ENCODE data around the gene CEACAM3.

CEACAM3 gene

DNA sequence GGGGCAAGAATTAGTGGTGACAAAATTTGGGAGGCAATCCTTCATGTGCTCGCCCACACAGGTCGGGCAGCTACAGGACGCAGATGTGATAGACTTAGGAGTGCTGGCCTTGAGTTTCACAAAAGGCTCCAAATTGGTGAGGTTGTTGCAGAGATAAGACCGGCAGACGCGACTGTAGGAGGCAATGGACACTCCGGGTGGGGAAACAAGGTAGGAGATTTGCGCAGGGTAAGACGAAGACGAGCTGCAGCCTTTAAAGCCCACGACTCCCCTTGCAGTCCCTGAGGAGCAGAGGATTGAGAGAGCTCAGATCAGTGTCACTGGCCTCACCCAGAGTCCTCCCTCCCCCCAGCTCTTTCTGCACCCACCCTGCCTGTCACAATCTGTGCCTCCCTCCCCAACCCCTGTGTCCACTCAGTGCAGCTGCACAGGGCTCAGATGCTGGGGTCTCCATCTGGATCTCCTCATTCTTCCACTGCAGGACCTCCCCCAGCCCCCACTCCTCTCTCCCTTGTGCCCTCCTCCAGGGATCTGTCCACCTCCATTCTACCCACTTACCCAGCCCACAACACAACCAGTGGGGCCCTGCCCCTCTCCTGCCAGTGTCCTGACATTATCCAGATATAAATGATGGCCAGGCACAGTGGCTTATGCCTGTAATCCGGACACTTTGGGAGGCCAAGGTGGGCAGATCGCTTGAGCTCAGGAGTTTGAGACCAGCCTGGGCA, 41.8 kb downstream of the CEACAM3 start:
- ChIA-PET POLR2A (no interaction called here), CTCF (interaction anchor here (1.1 to 7.7 kb wide), 6 partner anchors 17 to 197 kb away, joined by 3 to 51 read pairs (median 4); partner anchors contain the start of gene RPS19)
- no peak for DNase-seq (ENCODE audit: extremely low spot score)
- TF ChIP-seq, protein P1, sequence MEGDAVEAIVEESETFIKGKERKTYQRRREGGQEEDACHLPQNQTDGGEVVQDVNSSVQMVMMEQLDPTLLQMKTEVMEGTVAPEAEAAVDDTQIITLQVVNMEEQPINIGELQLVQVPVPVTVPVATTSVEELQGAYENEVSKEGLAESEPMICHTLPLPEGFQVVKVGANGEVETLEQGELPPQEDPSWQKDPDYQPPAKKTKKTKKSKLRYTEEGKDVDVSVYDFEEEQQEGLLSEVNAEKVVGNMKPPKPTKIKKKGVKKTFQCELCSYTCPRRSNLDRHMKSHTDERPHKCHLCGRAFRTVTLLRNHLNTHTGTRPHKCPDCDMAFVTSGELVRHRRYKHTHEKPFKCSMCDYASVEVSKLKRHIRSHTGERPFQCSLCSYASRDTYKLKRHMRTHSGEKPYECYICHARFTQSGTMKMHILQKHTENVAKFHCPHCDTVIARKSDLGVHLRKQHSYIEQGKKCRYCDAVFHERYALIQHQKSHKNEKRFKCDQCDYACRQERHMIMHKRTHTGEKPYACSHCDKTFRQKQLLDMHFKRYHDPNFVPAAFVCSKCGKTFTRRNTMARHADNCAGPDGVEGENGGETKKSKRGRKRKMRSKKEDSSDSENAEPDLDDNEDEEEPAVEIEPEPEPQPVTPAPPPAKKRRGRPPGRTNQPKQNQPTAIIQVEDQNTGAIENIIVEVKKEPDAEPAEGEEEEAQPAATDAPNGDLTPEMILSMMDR (IDR thresholded peaks at IDR 0.05; ENCODE audit: control extremely low read depth, extremely low read depth, low read depth, missing control alignments), result no peak

DNA sequence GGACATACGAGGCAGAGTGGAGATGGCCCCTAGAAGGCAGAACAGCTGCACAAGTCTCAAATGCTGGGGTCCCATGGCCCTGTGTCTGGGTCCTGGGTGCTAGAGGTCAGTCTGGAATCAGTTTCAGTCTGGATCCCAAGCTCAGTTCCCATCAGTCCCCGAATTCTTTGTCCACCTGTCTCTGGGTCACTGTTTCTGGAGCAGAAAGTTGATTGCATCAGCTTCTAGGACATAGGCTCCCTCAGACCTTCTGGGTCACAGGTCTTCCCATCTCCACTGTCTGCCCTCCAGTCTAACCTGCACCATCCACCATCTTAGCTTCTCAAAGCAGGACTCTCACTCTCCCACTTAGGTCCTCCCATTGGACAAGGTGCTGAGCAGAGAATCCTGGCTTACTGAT, 42.8 kb downstream of the CEACAM3 start:
- POLR2A ChIA-PET, result no interaction called here
- CTCF ChIA-PET, result interaction anchor here (0.8 to 2.2 kb wide), 6 partner anchors 18 to 197 kb away, joined by 3 to 7 read pairs (median 4); partner anchors contain the start of genes CEACAM3 and RPS19
- no peak for DNase-seq (ENCODE audit: extremely low spot score)
- TF ChIP-seq, protein P1 (IDR thresholded peaks at IDR 0.05; ENCODE audit: control extremely low read depth, extremely low read depth, low read depth, missing control alignments), result no peak

GRCh38 chr19:41843371-41843770, 47.0 kb downstream of the CEACAM3 start:
- ChIA-PET POLR2A (interaction anchor here (0.7 kb wide), 1 partner anchor 11 kb away, joined by 4 read pairs; no protein-coding TSS in a partner anchor), CTCF (interaction anchor here (1.0 to 1.8 kb wide), 3 partner anchors 9 to 50 kb away, joined by 3 to 6 read pairs (median 4); no protein-coding TSS in a partner anchor)
- TF ChIP-seq, protein P1 (IDR thresholded peaks at IDR 0.05; ENCODE audit: control extremely low read depth, extremely low read depth, low read depth, missing control alignments), result no peak
- DNase-seq (ENCODE audit: extremely low spot score), result no peak

GRCh38 chr19:41844601-41845000, 48.2 kb downstream of the CEACAM3 start, which contains the start of gene LYPD4:
Gene LYPD4 (minus strand): TSS chr19:41844683. CDS start chr19:41839285, 5,398 bp downstream.
- CTCF ChIA-PET, result interaction anchor here (1.8 kb wide), 1 partner anchor 10 kb away, joined by 6 read pairs; no protein-coding TSS in a partner anchor
- POLR2A ChIA-PET, result no interaction called here
- no peak for DNase-seq (ENCODE audit: extremely low spot score)
- TF ChIP-seq, protein P1 (IDR thresholded peaks at IDR 0.05; ENCODE audit: control extremely low read depth, extremely low read depth, low read depth, missing control alignments), result no peak

- no peak for DNase-seq (ENCODE audit: extremely low spot score)
- POLR2A ChIA-PET, result no interaction called here
- CTCF ChIA-PET, result no interaction called here
- TF ChIP-seq, protein P1 (IDR thresholded peaks at IDR 0.05; ENCODE audit: control extremely low read depth, extremely low read depth, low read depth, missing control alignments), result no peak
Observed at GRCh38 chr19:41845001-41845050, 48.4 kb downstream of the CEACAM3 start, which contains the start of gene DMRTC2. Gene DMRTC2 (plus strand): TSS chr19:41845042. CDS start chr19:41847429, 2,387 bp downstream.

- ChIA-PET CTCF (no interaction called here), POLR2A (no interaction called here)
- DNase-seq (ENCODE audit: extremely low spot score), result no peak
- TF ChIP-seq, protein P1 (IDR thresholded peaks at IDR 0.05; ENCODE audit: control extremely low read depth, extremely low read depth, low read depth, missing control alignments), result no peak
Observed at GRCh38 chr19:41845051-41845590, 48.7 kb downstream of the CEACAM3 start.

All from GM10248 (cell line).